Adrenal gland (tissue), 12 donors: ENCODE results near the gene ZNF329. TPM values are rescaled to one million over a fixed set of nuclear protein-coding genes. Genes with fewer than 3 reads are reported as not detected.

Experiments used
- DNase-seq, 7 donors: peaks; one replicate each; pipeline ENCODE4 v3.0.0-alpha.2; 2019 to 2020
- H3K27ac ChIP-seq, 5 donors: fragments of 200-600 bp; sonication (generic) in 4 of 5; 1 replicate in 3 of 5; 2 replicates in 2 of 5; pipeline versions ENCODE4 v1.5.1 to v1.8.0; 2016 to 2020; ENCODE audit warnings: mild to moderate bottlenecking in 1 of 5
- H3K27me3 ChIP-seq: fragments of 200-600 bp; 2 replicates; pipeline ENCODE4 v1.8.0; 2021
- H3K36me3 ChIP-seq, 2 donors: fragments of 200-600 bp; replicated peaks in 1 of 2; 1 replicate in 1 of 2; 2 replicates in 1 of 2; pipeline versions ENCODE4 v1.5.1 to v1.8.0; 2018 to 2022
- H3K4me1 ChIP-seq, 2 donors: fragments of 200-600 bp; replicated peaks in 1 of 2; 1 replicate in 1 of 2; 2 replicates in 1 of 2; pipeline versions ENCODE4 v1.5.1 to v1.8.0; 2018 to 2021
- H3K4me3 ChIP-seq, 4 donors: fragments of 200-600 bp; sonication (generic) in 3 of 4; one replicate each; pipeline ENCODE4 v1.5.1; 2016 to 2018
- H3K9me3 ChIP-seq, 3 donors: fragments of 200-600 bp; sonication (generic) in 1 of 3; replicated peaks in 1 of 3; 1 replicate in 2 of 3; 2 replicates in 1 of 3; pipeline versions ENCODE4 v1.5.1 to v1.8.0; 2016 to 2021
- POLR2A ChIP-seq, 2 donors: fragments of 450-650 bp; IDR thresholded peaks; one replicate each; pipeline ENCODE4 v1.6.1; 2017; ENCODE audit warnings: antibody characterized with exemption in 2 of 2, mild to moderate bottlenecking in 2 of 2, moderate library complexity in 1 of 2
- WGBS, 4 donors: extraction: QIAGEN DNeasy Blood & Tissue Kit in 2 of 4; methylation state at CpG; one replicate each; pipeline versions ENCODE4 v1.1.5 to v1.1.7; 2013 to 2017; 5-methylcytosine and 5-hydroxymethylcytosine counted together
- intact Hi-C, 2 donors: fragments of 100-400 bp; cut with DNase I; formaldehyde crosslinking; loops; one replicate each; pipeline versions ENCODE4 v1.14.1 to v1.15.0; 2022 to 2023
- polyA plus RNA-seq, 3 donors: library from polyadenylated mRNA; stranded (reverse); fragments of 200-250 nt in 2 of 3; fragments of 350-450 nt in 1 of 3; fragmentation: Illumina TruSeq in 1 of 3; extraction: RNeasy Lipid Tissue Mini Kit (QIAGEN cat#74804) in 1 of 3; gene quantifications; one replicate each; pipeline ENCODE4 v1.2.3, GENCODE V29; 2013 to 2014
- total RNA-seq, 9 donors: library from RNA; depleted of rRNA in 4 of 9; stranded (reverse); fragments of >200 nt in 4 of 9; fragments of 120-200 nt in 1 of 9; fragmentation: NEBNext Ultra II Directional in 1 of 9; extraction: Animal tissue kit (Norgen Biotek cat#: 25700) in 1 of 9; gene quantifications; one replicate each; pipeline versions ENCODE4 v1.1.0 to v1.2.4, GENCODE V29; 2013 to 2023
- TF ChIP-seq, protein P1 (sequence below), 6 experiments: fragments of 450-650 bp in 4 of 6; fragments of 200-600 bp in 2 of 6; sonication (generic) in 1 of 6; IDR thresholded peaks; 1 replicate in 5 of 6; 2 replicates in 1 of 6; pipeline versions ENCODE4 v1.5.1 to v1.8.0; 2016 to 2021; ENCODE audit warnings: antibody characterized with exemption in 6 of 6, mild to moderate bottlenecking in 2 of 6, moderate library complexity in 1 of 6
- donor health status: healthy with polysubstance abuse.
- donor health status: Bipolar disorder and iron deficiency.
- donor health status: DM: yes; HTN: yes; CAD: no.
- donor health status: DM: no; HTN: no; CAD: no.
- donor health status: DM: no; HTN: no; CAD: no.
- donor health status: DM: yes; HTN: yes; CAD: no.

Gene ZNF329
- total and polyA plus RNA-seq, 12 donors, result 2.7 to 19.5 (median 9.7) TPM

- H3K4me1 ChIP-seq, result no peaks in the 10 kb centered on the region
- TF ChIP-seq POLR2A (IDR thresholded peaks at IDR 0.05), result no peak
- TF ChIP-seq, protein P1, sequence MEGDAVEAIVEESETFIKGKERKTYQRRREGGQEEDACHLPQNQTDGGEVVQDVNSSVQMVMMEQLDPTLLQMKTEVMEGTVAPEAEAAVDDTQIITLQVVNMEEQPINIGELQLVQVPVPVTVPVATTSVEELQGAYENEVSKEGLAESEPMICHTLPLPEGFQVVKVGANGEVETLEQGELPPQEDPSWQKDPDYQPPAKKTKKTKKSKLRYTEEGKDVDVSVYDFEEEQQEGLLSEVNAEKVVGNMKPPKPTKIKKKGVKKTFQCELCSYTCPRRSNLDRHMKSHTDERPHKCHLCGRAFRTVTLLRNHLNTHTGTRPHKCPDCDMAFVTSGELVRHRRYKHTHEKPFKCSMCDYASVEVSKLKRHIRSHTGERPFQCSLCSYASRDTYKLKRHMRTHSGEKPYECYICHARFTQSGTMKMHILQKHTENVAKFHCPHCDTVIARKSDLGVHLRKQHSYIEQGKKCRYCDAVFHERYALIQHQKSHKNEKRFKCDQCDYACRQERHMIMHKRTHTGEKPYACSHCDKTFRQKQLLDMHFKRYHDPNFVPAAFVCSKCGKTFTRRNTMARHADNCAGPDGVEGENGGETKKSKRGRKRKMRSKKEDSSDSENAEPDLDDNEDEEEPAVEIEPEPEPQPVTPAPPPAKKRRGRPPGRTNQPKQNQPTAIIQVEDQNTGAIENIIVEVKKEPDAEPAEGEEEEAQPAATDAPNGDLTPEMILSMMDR (IDR thresholded peaks at IDR 0.05), result no peak
- H3K4me3 ChIP-seq, result no peak overlapping the region
- intact Hi-C loops, result no loop called here
- H3K27me3 ChIP-seq, result no peaks in the 10 kb centered on the region
- no peak for DNase-seq
- WGBS, 4 donors, result 57 to 65% (median 62%) methylated on average over 4 of the region's 4 CpGs
- H3K9me3 ChIP-seq, result peaks cover 0 to 70% (median 4%) of the 10 kb centered on the region in 3 donors
- H3K27ac ChIP-seq, result no peak overlapping the region
- H3K36me3 ChIP-seq, result no peaks in the 10 kb centered on the region
Observed at GRCh38 chr19:58166708-58167280, 16.2 kb upstream of the ZNF329 start.

- WGBS, 4 donors, result 76 to 83% (median 79%) methylated on average over 1 of the region's 1 CpG
- TF ChIP-seq, protein P1 (IDR thresholded peaks at IDR 0.05), result no peak
- no peak for TF ChIP-seq POLR2A (IDR thresholded peaks at IDR 0.05)
- peaks cover 0 to 70% (median 4%) of the 10 kb centered on the region in 3 donors for H3K9me3 ChIP-seq
Observed at GRCh38 chr19:58166268-58166667, 15.7 kb upstream of the ZNF329 start.

DNA sequence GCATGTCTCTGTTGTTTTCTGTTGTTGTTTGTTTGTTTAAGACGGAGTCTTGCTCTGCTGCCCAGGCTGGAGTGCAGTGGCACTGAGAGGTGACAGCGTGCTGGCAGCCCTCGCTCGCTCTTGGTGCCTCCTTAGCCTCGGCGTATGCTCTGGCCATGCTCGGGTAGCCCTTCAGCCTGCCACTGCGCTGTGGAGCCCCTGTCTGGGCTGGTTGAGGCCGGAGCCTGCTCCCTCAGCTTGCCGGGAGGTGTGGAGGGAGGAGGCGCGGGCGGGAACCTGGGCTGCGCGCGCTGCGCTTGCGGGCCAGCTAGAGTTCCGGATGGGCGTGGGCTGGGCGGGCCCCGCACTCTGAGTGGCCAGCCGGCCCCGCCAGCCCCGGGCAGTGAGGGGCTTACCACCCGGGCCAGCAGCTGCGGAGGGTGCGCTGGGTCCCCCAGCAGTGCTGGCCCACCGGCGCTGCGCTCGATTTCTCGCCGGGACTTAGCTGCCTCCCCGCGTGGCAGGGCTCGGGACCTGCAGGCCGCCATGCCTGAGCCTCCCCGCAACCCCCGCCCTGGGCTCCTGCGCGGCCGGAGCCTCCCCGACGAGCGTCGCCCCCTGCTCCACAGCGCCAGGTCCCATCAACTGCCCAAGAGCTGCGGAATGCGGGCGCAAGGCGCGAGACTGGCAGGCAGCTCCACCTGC, 6.6 kb upstream of the ZNF329 start:
- intact Hi-C loops, result loop anchor here in 1 of 2 donors (5.0 kb wide), 2 partner anchors 135 to 420 kb away; no protein-coding TSS in a partner anchor
- H3K27ac ChIP-seq, result no peak overlapping the region
- no peaks in the 10 kb centered on the region for H3K36me3 ChIP-seq
- H3K4me1 ChIP-seq, result peaks cover 6 to 16% of the 10 kb centered on the region in 2 donors
- TF ChIP-seq POLR2A (IDR thresholded peaks at IDR 0.05), result no peak
- TF ChIP-seq, protein P1 (IDR thresholded peaks at IDR 0.05), result no peak
- no peaks in the 10 kb centered on the region for H3K9me3 ChIP-seq
- DNase-seq, result no peak
- H3K4me3 ChIP-seq, result no peak overlapping the region
- WGBS, 4 donors, result 88 to 94% (median 92%) methylated on average over 10 to 53 of the region's 53 CpGs
- H3K27me3 ChIP-seq, result no peaks in the 10 kb centered on the region

More at GRCh38 chr19:58166268-58166667, 15.7 kb upstream of the ZNF329 start:
- no peaks in the 10 kb centered on the region for H3K4me1 ChIP-seq
- H3K4me3 ChIP-seq, result peak overlapping the region in 1 of 4 donors; percentile 0
- no peak overlapping the region for H3K27ac ChIP-seq
- no peaks in the 10 kb centered on the region for H3K27me3 ChIP-seq
- DNase-seq, result no peak
- H3K36me3 ChIP-seq, result no peaks in the 10 kb centered on the region
- intact Hi-C loops, result no loop called here
